D721Med (cell line): ENCODE measurements around the gene BEGAIN.

Source experiments
- DNase-seq: peaks from one replicate; pipeline ENCODE4 v3.0.0; 2011; ENCODE audit warnings: low spot score; ENCODE audit not compliant: insufficient read length
- FAIRE-seq: peaks from 2 replicates; lab custom pipeline; 2011; peaks lifted over from hg19 to GRCh38; lab: Jason Lieb, UNC
- CTCF ChIP-seq: IDR thresholded peaks from 2 replicates; pipeline ENCODE4 v1.5.1; 2012; ENCODE audit warnings: mild to moderate bottlenecking, control low read depth; ENCODE audit not compliant: insufficient read depth; ENCODE audit errors: missing control alignments

BEGAIN gene

GRCh38 chr14:100628225-100628624, 41.0 kb upstream of the BEGAIN start:
- no peak for TF ChIP-seq CTCF
- FAIRE-seq (no peak), DNase-seq (no peak)

- DNase-seq (no peak), FAIRE-seq (no peak)
- TF ChIP-seq CTCF, result no peak
These were observed 39.4 kb upstream of the BEGAIN start for GRCh38 chr14:100626614-100627013.

- FAIRE-seq (no peak), DNase-seq (no peak)
- TF ChIP-seq CTCF, result no peak
These were observed 36.7 kb upstream of the BEGAIN start for GRCh38 chr14:100623961-100624360.

GRCh38 chr14:100623557-100623956, 36.3 kb upstream of the BEGAIN start:
- DNase-seq (no peak), FAIRE-seq (no peak)
- no peak for TF ChIP-seq CTCF

GRCh38 chr14:100622708-100623485, 35.7 kb upstream of the BEGAIN start:
- FAIRE-seq, result no peak
- no peak for TF ChIP-seq CTCF
- no peak for DNase-seq

GRCh38 chr14:100622224-100622623, 35.0 kb upstream of the BEGAIN start:
- DNase-seq, result no peak
- no peak for TF ChIP-seq CTCF
- no peak for FAIRE-seq

GRCh38 chr14:100621806-100622205, 34.6 kb upstream of the BEGAIN start:
- no peak for TF ChIP-seq CTCF
- FAIRE-seq (no peak), DNase-seq (no peak)
